ENCODE data around the gene RSPH4A. TPM values are rescaled to one million over a fixed set of nuclear protein-coding genes. Genes with fewer than 3 reads are reported as not detected.

The RSPH4A gene
- total and polyA plus RNA-seq, 7 donors, result under 0.01 to 1.1 (median 0.33) TPM; not detected in 2

DNA sequence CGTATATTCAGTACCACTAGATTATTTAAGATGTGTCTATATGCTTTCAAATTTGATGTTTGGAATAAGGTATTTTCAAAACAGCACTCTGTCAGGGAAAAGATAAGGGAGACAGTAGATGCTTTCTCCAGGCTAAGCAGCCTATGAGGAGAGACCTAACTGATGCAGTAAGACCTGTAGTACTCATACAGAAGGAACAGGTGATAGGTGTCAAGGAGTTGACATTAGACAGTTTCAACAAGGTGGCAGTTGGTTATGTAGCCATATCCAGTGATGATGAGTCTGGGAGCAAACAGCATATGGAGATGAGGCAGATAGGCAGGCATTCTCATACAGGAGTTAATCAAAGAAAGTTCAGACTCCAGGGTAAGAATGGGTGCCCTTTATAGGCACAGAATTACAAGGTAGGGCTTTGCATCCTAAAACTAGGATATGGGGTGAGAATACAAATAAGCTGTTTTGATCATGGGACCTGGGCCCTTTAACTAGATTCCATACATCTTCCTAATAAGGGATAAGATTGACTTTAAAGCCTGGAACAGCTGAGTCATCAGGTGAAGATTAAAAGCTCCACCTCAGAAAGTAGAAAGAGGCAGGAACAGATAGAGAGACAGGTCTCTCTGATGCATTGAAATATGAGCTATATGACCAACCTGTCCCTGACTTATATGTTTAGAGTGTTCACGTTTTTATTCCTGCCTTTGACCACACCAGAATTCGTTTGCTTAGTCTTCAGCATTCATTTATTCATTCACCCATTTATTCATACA lies 7.9 kb downstream of the RSPH4A start:
- intact Hi-C loops (cut with DNase I), result no loop called here
- H3K9me3 ChIP-seq, result no peaks in the 10 kb centered on the region
- no peaks in the 10 kb centered on the region for H3K27me3 ChIP-seq
- WGBS, 2 donors, result 57 to 63% methylated on average over 3 of the region's 3 CpGs
- no peak overlapping the region for H3K27ac ChIP-seq
- no peaks in the 10 kb centered on the region for H3K4me1 ChIP-seq
- no peak for DNase-seq
- TF ChIP-seq EP300 (IDR thresholded peaks at IDR 0.05), result no peak
- no peak for TF ChIP-seq POLR2A (IDR thresholded peaks at IDR 0.05)
- TF ChIP-seq, protein P1, sequence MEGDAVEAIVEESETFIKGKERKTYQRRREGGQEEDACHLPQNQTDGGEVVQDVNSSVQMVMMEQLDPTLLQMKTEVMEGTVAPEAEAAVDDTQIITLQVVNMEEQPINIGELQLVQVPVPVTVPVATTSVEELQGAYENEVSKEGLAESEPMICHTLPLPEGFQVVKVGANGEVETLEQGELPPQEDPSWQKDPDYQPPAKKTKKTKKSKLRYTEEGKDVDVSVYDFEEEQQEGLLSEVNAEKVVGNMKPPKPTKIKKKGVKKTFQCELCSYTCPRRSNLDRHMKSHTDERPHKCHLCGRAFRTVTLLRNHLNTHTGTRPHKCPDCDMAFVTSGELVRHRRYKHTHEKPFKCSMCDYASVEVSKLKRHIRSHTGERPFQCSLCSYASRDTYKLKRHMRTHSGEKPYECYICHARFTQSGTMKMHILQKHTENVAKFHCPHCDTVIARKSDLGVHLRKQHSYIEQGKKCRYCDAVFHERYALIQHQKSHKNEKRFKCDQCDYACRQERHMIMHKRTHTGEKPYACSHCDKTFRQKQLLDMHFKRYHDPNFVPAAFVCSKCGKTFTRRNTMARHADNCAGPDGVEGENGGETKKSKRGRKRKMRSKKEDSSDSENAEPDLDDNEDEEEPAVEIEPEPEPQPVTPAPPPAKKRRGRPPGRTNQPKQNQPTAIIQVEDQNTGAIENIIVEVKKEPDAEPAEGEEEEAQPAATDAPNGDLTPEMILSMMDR (IDR thresholded peaks at IDR 0.05), result no peak
- H3K4me3 ChIP-seq, result no peak overlapping the region
- H3K36me3 ChIP-seq, result no peaks in the 10 kb centered on the region

DNA sequence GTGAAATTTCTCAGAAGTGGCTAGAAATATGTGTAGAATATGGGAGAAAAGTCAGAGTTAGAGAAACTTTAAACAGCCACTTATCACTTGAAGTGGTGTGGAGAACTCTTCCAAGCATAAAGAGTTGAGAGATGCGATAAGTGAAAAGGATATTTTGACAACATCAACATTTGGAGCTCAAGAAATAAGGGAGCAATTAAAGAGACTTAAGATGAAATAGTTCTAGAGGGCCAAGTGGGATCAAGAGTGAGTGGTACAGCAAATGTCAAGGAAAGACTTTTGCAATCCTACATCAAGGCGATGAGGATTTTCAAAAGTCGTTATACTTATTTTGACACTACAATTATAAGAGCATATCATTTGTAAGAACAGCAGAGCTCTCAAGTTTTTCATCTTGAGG lies 9.6 kb downstream of the RSPH4A start:
- no peak for DNase-seq
- no peak overlapping the region for H3K27ac ChIP-seq
- H3K36me3 ChIP-seq, result no peaks in the 10 kb centered on the region
- no peak for TF ChIP-seq POLR2AphosphoS5 (IDR thresholded peaks at IDR 0.05)
- no peak for TF ChIP-seq EP300 (IDR thresholded peaks at IDR 0.05)
- TF ChIP-seq, protein P1 (IDR thresholded peaks at IDR 0.05), result no peak
- no peak for TF ChIP-seq POLR2A (IDR thresholded peaks at IDR 0.05)
- WGBS, 2 donors, result 94 to 97% methylated on average over 3 of the region's 3 CpGs
- H3K4me3 ChIP-seq, result no peak overlapping the region
- H3K27me3 ChIP-seq, result no peaks in the 10 kb centered on the region
- intact Hi-C loops (cut with DNase I), result no loop called here
- no peaks in the 10 kb centered on the region for H3K4me1 ChIP-seq
- H3K9me3 ChIP-seq, result no peaks in the 10 kb centered on the region

DNA sequence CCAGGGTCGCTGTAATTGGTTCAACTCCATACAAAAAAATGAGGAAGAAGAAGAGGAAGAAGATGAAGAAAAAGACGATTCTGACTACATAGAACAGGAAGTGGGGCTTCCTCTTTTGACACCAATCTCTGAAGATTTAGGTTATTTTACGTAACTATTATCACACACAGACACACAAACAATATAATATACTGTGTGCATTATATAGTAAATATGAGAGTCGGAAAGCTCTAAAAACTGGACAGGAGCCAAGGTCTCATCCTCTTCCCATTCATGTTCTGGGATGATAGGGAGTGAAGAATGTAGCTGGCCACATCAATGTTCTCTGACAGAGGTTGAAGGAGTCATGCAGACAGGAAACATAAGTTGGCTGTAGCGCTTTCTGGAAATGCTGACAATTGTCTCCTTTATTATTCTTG lies 13.3 kb downstream of the RSPH4A start:
- Histone ChIP-seq H3K27me3 (no peaks in the 10 kb centered on the region), H3K4me1 (no peaks in the 10 kb centered on the region), H3K27ac (no peak overlapping the region), H3K36me3 (peaks cover 0 to 15% (median 2%) of the 10 kb centered on the region in 4 donors), H3K4me3 (no peak overlapping the region), H3K9me3 (no peaks in the 10 kb centered on the region)
- no peak for TF ChIP-seq EP300 (IDR thresholded peaks at IDR 0.05)
- no peak for TF ChIP-seq POLR2A (IDR thresholded peaks at IDR 0.05)
- TF ChIP-seq POLR2AphosphoS5 (IDR thresholded peaks at IDR 0.05), result no peak
- TF ChIP-seq, protein P1 (IDR thresholded peaks at IDR 0.05), result no peak
- no peak for DNase-seq
- 59 to 67% methylated on average over 5 of the region's 5 CpGs for WGBS, 2 donors
- intact Hi-C loops (cut with DNase I), result no loop called here

DNA sequence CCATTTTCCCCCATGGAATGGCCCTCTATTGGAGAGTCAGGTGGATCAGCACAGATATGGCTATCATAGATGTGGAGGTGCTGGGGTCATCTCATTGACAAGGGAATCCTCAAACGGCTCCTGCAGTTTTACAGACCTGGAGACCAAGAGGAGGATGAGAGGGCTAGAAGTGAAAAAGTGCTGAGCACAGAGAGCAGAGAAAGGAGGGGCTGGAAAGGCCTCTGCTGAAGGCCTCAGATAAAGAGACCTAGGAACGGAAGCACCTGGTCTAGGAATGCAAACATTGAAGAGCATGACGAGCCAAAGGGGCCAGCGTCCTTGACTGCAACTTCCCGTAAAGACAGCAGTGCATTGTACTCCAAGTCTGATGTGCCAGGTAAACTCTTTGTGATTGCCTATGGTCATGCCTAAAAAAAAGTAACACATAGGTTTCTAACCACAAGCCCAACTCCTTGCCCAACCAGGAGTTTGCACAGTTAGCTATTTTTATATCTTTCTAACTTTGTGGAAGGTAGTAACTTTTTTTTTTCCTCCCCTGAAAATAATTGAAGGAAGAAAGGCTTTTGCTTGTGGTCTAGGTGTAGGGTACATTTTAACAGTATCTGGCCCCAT lies 15.2 kb downstream of the RSPH4A start:
- no peak for TF ChIP-seq POLR2A (IDR thresholded peaks at IDR 0.05)
- no peaks in the 10 kb centered on the region for H3K27me3 ChIP-seq
- WGBS, 2 donors, result 41 to 53% methylated on average over 5 of the region's 5 CpGs
- peaks cover 0 to 16% (median 2%) of the 10 kb centered on the region in 4 donors for H3K36me3 ChIP-seq
- intact Hi-C loops (cut with DNase I), result no loop called here
- H3K4me3 ChIP-seq, result no peak overlapping the region
- DNase-seq, result no peak
- H3K4me1 ChIP-seq, result no peaks in the 10 kb centered on the region
- no peaks in the 10 kb centered on the region for H3K9me3 ChIP-seq
- no peak overlapping the region for H3K27ac ChIP-seq

DNA sequence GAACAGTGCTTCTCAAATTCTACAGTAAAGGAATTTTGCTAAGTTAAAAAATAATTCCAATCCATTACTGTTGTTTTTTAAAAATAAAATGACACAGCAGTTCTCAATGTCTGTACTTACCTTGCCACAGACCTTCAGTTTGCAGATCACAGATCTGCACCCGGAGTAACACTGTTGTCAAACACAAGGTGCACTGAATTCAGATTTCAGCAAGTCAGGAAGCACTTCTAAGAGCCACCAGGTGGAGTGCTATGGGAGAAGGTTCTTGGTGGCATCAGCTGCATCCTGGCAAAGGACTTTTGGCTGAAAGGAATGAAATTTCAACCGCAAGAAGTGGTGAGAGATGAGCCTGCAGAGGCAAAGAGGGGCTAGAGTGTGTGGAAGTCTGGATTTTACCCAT lies 17.4 kb downstream of the RSPH4A start:
- Histone ChIP-seq H3K4me1 (no peaks in the 10 kb centered on the region), H3K4me3 (no peak overlapping the region), H3K27ac (no peak overlapping the region), H3K36me3 (peaks cover 0 to 16% (median 2%) of the 10 kb centered on the region in 4 donors), H3K9me3 (no peaks in the 10 kb centered on the region), H3K27me3 (no peaks in the 10 kb centered on the region)
- 75 to 93% methylated on average over 2 of the region's 2 CpGs for WGBS, 2 donors
- no peak for TF ChIP-seq POLR2AphosphoS5 (IDR thresholded peaks at IDR 0.05)
- TF ChIP-seq EP300 (IDR thresholded peaks at IDR 0.05), result no peak
- TF ChIP-seq, protein P1 (IDR thresholded peaks at IDR 0.05), result no peak
- no peak for TF ChIP-seq POLR2A (IDR thresholded peaks at IDR 0.05)
- DNase-seq, result no peak
- intact Hi-C loops (cut with DNase I), result no loop called here
